Left colon (tissue), 2 donors: Measurements from ENCODE around the gene FAM72D. TPM values are rescaled to one million over a fixed set of nuclear protein-coding genes. Genes with fewer than 3 reads are reported as not detected.
"Not testable (repeated sequence)": the region's sequence is repeated elsewhere in the genome, so short reads cannot be mapped to it uniquely, and the experiment has no call there.

Experiments
- ATAC-seq: fragments of 200-7000 bp; cut with Tn5 transposase; one replicate; pipeline ENCODE4 v1.9.1; 2020; ENCODE audit warnings: mild to moderate bottlenecking, moderate library complexity
- DNase-seq, 2 donors: peaks; one replicate each; pipeline ENCODE4 v3.0.0-alpha.2; 2020
- intact Hi-C, 2 donors: fragments of 100-400 bp; cut with DNase I in 1 of 2; cut with micrococcal nuclease in 1 of 2; formaldehyde crosslinking; loops; one replicate each; pipeline versions ENCODE4 v1.11.2 to v1.14.0; 2022; cut with DNase I, micrococcal nuclease
- long read RNA-seq: library from polyadenylated mRNA; unstranded; transcript quantifications from one replicate; pipeline ENCODE4 v2.0.0, GENCODE V29; 2021
- total RNA-seq, 2 donors: library from RNA; stranded (reverse); fragmentation: NEBNext Ultra II Directional; extraction: Animal tissue kit (Norgen Biotek cat#: 25700); gene quantifications; one replicate each; pipeline ENCODE4 v1.2.1, GENCODE V29; 2021
- donor health status: DM: no; HTN: no; CAD: no.
- donor health status: DM: yes; HTN: yes; CAD: no.

The FAM72D gene
- under 1 TPM; 0.17 to 0.89 TPM for total RNA-seq
- long read RNA-seq, partial matches to known transcripts = 1 of 1 reads
- long read RNA-seq, other reads (novel, unspliced or antisense) = 0 of 1 reads

DNA sequence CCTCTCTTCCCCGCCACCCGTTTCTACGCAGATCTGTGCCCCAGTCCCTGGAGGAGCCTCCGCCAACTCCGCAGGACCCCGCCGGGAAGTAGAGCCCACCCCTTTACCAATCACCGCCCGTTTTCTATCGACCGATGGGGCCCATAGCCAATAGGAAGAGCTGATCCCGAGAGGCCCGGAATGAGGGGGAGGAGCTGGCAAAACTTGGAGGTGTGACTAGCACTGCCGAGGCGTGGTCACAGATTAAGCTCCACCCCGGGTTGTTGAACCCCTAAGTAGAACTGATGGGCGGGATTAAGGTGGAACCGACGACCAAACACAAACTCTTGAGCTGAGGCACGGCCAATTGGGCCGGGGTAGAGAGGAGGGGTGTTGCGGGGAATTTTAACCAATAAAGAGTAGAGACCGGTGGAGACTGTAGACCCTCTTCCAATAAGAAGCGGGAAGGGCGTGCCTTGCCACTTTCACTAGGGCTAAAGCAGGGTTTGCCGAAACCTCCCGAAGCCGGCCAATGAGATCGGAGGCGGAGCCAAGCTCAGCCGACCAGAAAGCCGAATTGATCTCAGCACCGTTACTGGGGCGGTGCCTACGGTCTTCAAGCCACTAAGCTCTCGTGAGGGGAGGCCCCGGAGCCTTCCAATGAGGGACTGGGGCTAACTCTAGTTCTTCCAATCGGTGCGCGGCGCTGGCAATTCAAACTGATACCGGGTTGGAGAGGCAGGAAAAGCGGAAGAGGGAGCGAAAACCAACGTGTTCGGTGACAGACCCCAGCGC lies at the start of gene FAM72D, which contains the start of gene SRGAP2B:
TSS of gene FAM72D (plus strand) at position 691 of the 774 bp plus-strand sequence. CDS start 874 bp downstream, outside the sequence.
TSS of gene SRGAP2B (minus strand) at position 45 of the 774 bp plus-strand sequence. CDS start 2,427 bp downstream, outside the sequence.
- peak; percentile 84 for ATAC-seq
- intact Hi-C loops, DNase-seq: not testable (repeated sequence)

DNA sequence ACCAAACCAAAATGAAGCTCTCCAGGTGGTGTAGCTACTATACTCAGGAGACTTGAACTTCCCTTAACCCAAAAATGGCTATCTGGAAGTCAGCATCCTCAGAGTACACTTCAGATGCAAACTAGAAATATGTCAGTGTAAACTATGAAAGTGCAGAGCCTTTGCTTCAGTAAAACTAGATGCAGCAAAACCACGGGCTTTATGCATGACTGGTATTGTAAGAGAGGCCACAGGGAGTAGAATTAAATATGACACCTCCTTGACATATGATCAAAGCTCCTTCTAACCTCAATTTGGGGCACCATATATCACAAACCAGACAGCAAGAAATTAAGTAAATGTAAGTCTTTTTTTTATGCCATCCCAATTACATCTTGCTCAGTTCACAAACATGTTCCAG lies 48.2 kb upstream of the FAM72D start:
- DNase-seq, intact Hi-C loops, ATAC-seq: not testable (repeated sequence)

DNA sequence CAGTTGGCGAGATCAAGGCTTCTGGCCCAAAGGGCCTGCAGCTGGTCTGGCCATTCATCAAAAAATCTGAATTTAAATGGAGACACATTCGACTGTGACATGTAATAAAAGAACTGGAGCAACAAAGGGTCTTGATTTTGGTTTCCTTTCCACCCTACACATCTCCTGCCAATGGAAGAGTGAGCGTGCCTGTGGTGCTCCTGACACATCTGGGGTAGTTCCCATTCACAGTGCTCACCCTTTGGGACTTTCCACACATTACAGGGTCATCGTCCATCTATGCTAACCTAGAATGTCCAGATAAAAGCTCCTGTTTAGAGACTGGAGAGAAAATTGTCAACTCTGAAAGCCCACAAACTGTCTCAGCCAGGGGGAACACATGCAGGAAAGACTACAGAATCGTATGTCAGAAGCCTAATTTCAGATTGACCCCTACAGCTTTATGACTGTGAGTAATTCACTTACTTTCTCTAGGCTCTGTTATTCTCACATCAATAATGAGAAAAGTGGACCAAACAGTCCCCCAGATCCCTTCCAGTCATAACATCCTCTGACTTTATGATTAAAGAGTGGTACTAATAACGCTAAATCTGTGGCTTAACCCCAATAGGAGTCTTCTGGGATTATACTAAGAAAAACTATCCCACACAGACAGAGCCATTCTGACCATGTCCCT lies 47.5 kb upstream of the FAM72D start:
- intact Hi-C loops = not testable (repeated sequence)

DNA sequence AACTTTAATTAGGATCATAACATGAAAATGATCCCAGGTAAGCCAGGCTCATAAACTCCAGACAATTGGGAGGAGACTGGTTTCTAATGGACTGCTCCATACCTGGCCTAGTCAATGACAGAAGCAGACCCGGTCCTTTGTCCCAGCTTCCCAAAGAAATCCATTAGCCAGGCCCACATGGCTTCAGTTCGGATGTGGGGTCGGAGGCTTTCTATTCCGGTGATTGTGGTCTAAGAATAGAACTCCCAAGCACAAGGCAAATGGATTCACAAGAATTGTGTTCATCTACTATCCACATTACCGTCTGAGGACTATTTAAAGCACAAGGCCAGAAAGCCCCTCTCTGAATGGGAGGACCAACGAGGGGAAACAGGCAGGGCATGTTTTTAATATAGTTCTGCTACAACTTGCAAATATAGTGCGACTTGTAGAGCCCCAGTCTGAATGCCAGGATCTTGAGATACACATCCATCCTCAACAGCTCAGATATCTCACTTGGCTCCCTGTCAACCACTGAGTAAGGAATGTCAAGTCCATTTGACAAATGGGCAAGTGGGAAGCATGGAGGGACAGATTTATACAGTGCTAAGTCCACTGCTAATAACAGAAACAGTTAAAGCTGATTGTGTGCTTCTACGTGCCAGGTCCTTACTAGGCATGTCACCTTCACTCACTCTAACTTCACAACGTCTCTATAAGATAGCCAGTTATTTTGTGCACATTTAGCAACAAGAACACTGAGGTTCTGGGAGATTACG lies 43.6 kb upstream of the FAM72D start:
- peak; percentile 55 for ATAC-seq
- intact Hi-C loops, DNase-seq: not testable (repeated sequence)

More for the DNA sequence above, 47.5 kb upstream of the FAM72D start:
- ATAC-seq, DNase-seq: not testable (repeated sequence)

DNA sequence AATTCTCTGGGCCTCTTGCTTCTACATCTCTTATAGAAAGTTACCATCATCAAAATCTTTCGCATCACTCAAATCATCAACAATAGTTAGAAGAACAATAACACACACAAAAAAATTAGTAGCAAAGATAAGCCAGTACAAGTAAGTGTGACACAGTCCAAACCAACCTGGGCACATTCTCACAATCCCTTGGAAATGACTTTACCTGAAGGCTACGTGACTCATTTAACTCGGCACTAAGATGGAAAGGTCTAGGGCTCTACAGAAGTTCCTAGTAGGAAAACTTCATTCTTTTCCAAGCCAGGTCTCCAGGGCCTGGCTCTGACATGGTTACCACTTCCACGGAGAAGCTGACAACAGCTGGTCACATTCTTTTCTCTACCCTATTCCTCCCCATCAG lies 42.3 kb upstream of the FAM72D start:
- intact Hi-C loops, ATAC-seq, DNase-seq: not testable (repeated sequence)

DNA sequence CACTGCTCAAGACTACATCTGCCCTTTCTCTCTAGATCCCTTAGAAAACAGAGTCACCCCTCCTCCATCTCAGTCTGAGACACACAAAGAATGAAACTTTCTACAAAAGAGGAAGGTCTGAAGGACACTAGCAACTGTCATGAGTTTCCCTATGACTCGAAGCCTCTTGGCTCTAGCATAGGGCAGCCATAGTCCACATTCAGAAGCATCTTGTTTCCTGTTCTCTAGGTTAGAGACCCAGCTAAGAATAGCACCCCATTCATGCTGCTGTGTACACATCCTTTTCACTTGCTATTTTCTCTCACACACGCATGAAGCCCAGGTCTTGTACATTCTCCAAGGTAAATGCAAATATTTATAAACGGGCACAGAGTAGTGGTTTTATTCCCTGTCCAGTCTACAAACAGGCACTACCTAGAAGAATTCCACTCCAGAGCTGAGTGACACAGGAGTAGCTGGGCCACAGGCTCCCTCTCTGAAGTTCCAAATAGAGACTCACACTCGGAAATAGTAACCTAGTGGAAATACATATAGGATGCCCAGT lies 40.5 kb upstream of the FAM72D start:
- intact Hi-C loops, DNase-seq: not testable (repeated sequence)
- ATAC-seq = peak; percentile 14

DNA sequence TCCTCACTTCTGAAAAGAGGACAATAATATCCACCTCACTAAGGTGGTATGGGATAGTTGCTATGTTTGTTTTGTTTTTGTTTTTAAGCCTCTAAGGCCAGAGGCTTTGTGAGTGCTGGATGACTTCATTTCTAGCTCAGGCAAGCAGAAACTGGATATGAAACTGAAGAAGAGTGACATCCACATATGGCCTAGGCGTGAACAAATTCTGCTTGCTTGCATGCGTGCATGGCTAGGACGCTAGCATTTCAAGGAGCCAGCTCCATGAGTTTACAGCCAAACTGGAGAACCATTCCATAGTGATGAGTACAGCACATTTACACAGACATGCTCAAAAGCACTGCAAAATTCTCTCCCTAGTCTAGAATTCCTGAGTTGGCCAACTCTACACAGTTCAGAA lies 37.6 kb upstream of the FAM72D start:
- ATAC-seq, DNase-seq, intact Hi-C loops: not testable (repeated sequence)

DNA sequence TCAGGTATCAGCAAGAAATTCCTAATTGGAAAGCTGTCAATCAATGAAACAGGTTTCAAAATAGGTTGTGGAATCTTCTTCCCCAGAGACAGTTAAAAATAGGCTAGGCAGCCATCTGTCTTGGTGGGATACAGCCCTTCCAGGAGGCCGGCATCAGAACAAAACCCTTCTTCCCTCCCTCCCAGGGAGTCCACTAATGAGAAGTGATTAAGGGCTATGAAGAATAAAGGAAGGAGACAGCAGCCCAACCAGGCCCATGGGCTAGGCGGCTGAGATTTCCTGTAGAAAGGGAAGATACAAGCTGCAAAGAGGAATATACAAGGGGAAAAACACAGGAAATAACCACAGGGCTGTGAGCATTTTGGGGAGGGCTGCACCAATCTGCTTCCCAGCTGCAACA lies 32.5 kb upstream of the FAM72D start:
- ATAC-seq, DNase-seq, intact Hi-C loops: not testable (repeated sequence)

DNA sequence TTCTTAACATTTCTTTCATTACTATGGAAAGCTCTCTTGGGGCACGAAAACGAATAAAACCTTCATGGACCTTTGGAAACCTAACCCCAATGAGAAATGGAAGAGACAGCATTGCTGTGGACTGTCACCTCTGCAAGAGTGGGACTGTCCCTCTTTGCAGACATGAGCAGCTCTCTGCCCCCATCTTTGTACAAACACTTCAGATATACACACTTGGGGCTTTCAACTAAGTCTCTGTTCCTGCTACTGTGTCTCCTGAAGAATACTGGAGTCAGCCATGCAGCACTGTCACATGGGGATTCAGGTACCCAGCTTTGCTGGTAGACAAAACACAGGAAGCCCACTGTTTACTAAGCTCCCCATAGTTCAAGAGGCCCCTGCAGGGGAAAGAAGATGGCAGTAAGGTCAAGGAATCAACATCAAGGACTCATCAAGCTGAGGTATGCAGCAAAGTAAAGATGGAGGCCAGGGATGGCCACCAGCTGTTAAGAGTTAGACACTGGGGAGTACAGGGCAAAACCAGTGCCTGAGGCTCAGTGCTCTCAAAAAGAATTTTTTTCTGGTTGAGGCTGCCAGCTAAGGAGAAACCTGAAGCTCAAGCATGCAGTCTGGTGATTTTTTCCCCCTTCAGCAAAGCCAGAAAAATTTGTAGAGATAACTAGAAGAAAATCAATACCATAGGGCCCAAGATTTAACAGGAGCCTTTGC lies 31.7 kb upstream of the FAM72D start:
- DNase-seq, ATAC-seq, intact Hi-C loops: not testable (repeated sequence)

DNA sequence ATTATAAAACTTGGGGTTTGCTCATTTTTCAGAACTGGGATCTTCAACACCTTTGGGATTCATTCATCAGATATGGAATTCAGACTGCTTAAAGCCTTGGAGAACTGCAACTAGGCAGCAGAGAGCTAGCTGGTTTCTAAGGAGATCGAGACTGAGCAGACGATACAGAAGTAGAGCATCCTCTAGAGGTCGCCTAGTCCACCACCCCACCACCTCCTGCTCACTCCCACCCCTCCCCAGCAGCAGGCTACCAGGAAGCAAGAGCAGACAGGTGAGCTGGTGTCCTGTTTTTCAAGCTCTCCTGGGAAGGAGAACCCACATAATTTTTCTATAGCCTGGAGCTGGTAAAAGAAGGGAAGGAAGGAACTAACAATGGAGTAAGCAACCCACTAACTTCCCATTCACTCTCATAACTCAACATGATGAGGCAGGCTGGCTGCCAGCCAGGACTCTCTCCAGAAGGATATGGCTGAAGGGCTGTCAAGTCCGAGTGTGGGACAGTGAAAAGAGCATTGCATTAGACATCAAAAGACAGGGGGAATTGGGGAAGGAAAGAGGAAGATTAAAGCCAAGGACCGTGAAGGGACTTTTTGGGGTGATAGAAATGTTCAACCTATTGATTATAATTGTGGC lies 30.5 kb upstream of the FAM72D start:
- peak; percentile 58 for ATAC-seq
- intact Hi-C loops, DNase-seq: not testable (repeated sequence)

DNA sequence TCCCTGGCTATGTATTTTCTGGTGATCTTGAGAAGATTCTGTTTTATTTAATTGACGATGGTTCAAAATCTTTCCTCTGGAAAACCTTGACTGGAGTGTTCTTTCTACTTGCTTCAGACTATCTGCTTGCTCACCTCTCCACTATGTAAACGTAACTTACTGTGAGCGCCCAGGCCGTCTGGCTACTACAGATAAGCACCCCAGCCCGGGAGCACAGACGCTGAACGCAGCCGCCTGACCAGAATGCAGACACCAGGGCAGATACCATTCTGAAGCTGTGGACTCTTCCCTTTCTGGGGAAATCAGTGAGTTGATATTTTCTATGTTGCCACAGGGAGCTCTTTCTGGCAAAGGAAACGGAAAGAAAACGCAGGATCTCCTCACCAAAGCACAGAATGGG lies 29.3 kb upstream of the FAM72D start:
- ATAC-seq, intact Hi-C loops, DNase-seq: not testable (repeated sequence)

DNA sequence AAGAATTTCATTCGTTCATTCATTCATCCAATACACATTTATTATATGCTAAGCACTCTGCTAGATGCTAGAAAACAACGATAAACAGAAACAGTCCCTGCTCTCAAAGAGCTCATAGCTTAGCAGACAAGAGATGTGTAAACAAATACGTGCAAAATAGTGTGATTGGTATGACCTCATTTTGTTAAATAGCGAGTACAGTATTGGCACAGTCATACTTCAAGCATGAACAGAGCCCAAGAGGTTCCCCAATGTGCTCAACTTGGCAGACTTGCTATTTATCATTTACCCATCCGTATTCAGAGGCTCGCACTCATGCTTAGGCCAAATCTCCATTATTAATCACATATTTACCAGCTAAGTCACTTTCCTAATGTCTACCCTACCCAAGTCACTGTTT lies 24.2 kb upstream of the FAM72D start:
- intact Hi-C loops, DNase-seq, ATAC-seq: not testable (repeated sequence)

DNA sequence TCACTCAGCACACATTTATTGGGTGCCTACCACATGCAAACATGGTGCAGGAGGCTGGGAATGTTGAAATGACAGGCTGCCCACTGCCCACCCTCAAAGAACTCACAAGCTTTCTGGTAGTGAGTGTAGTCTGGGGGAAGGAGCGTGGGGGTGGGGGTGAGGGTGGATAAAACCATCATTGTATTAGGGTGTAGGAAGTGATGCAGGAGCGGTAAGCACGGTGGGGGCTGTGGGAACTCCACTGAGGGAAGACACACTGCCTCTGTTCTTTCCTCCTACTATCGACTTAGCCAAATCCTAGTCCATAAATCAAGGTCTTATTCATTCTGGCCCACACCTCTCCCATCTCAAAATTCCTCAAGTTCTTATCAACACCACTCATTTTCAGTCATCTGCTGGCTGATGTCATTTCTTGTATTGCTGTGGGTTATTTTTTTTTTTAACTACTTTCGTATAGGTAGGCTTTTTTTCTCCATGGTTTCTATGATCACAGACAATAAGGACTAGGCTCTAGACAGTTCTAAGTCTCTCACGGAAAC lies 21.7 kb upstream of the FAM72D start:
- DNase-seq, ATAC-seq, intact Hi-C loops: not testable (repeated sequence)

DNA sequence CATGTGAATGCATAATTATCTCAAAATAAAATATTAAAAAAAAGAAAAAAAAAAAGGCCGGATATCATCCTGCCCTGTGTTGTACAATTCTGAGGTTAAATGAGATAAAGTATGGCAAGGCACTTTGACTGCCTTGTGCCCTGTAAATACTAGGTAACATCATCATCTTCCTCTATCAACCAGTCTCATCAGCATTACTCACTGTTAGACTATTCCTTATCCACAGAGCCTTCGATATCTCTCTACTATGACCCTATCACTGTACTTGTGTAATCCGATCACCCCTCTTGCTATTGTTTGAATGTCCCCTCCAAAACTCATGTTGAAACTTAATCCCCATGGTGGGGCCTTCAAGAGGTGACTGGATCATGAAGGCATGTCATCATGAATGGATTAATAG lies 18.9 kb upstream of the FAM72D start:
- intact Hi-C loops, DNase-seq, ATAC-seq: not testable (repeated sequence)

DNA sequence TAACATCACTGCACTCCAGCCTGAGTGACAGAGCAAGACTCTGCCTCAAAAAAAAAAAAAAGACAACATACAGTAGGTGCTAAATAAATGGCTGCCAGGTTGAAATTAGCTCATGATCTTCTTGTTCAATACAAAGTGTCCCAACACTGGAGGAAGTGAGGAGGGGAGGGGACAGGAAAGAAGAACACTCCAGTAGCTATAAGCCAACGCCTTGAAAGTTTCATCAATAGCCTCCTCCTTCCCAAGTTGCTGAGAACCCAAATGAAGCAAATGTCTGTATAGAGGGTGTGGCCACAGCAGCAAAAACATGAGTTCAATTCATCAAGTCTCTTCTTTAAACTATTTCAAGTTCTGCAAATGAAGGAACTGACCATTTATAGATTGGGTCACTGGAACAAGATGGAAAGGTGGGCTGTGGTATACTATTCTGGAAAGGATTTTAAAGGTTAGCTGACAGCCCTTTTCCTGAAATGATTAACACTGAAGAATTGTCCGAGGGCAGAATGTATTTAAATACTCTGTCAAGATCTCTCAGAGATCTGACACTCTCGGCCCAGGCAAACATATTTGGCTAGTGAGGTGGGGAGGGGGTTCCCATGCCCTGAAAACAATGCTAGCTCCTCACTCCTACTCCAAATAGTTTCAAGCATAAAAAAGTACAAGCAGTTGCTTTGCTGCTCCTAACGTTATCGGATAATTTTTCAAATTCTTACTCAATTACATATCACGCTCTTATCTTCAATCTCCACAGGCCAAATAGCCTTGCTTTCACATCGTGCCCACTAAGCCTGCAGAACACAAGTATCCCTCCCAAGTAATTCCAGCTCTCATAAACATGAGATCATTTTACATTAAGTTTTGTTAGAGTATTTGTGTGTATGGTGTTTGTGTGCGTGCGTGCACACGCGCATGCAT lies 17.6 kb upstream of the FAM72D start:
- DNase-seq, ATAC-seq, intact Hi-C loops: not testable (repeated sequence)

DNA sequence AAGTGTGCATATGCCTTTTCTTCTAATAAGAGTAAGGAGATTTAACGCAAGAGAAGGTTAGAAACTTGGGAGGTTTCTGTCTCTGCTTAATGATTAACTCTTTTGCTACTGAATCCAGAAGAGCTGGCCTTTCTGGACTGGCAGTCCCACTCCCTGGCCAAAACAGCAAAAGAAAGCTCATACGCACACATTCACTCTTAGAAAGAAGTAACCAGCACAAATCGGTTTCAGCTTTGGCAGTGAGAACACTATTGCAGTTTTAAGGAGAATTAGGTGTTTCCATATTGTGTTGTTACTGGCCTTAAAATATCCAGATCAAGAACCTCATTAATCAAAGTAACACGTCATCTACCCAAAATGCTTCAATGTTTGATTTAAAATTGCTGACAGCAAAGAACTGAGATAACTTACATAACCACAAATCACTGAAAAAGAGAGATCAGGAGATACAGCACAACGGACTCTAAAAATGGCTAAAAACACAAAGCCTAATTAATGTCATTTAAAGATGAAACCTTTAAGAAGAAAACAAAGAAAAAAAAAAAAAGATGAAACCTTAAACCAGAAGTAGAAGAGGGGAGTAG lies 16.9 kb upstream of the FAM72D start:
- DNase-seq, intact Hi-C loops, ATAC-seq: not testable (repeated sequence)
